Thoracic aorta (tissue), 2 donors: ENCODE results near the gene SF1. TPM values are rescaled to one million over a fixed set of nuclear protein-coding genes. Genes with fewer than 3 reads are reported as not detected.

Experiments
- ATAC-seq: fragments of 150-250 bp; one replicate; pipeline ENCODE4 v1.8.0; 2017; ENCODE audit warnings: low read depth; ENCODE audit not compliant: insufficient number of reproducible peaks, low FRiP score
- DNase-seq: peaks from one replicate; pipeline ENCODE4 v3.0.0-alpha.2; 2020; ENCODE audit warnings: low spot score
- H3K27ac ChIP-seq, 2 donors: fragments of 200-600 bp; sonication (generic); 1 replicate in 1 of 2; 2 replicates in 1 of 2; pipeline ENCODE4 v1.5.1; 2016; ENCODE audit warnings: mild to moderate bottlenecking in 2 of 2, moderate library complexity in 2 of 2
- H3K27me3 ChIP-seq: fragments of 200-600 bp; sonication (generic); replicated peaks from 2 replicates; pipeline ENCODE4 v1.6.0; 2016; ENCODE audit warnings: mild to moderate bottlenecking; ENCODE audit not compliant: insufficient read depth
- H3K36me3 ChIP-seq: fragments of 200-600 bp; sonication (generic); one replicate; pipeline ENCODE4 v1.5.1; 2016
- H3K4me1 ChIP-seq, 2 donors: fragments of 200-600 bp; sonication (generic); 1 replicate in 1 of 2; 2 replicates in 1 of 2; pipeline versions ENCODE4 v1.5.1 to v1.6.0; 2016; ENCODE audit warnings: low read depth in 2 of 2, mild to moderate bottlenecking in 1 of 2; ENCODE audit not compliant: control insufficient read depth in 1 of 2
- H3K4me3 ChIP-seq: fragments of 200-600 bp; sonication (generic); 2 replicates; pipeline ENCODE4 v1.5.1; 2016; ENCODE audit warnings: mild to moderate bottlenecking
- H3K9me3 ChIP-seq: fragments of 200-600 bp; sonication (generic); 2 replicates; pipeline ENCODE4 v1.5.1; 2016
- CTCF ChIP-seq: fragments of 200-600 bp; sonication (generic); IDR thresholded peaks from one replicate; pipeline ENCODE4 v1.5.1; 2019; ENCODE audit warnings: antibody characterized with exemption
- total RNA-seq, 2 donors: library from RNA; depleted of rRNA; stranded (reverse); fragments of >200 nt; gene quantifications; one replicate each; pipeline versions ENCODE4 v1.1.0 to v1.2.3, GENCODE V29; 2016

SF1 gene
- total RNA-seq, 2 donors from 2014 or later: 250 to 512 TPM

GRCh38 chr11:64739871-64740270 is 38.5 kb downstream of the SF1 start:
- Histone ChIP-seq H3K9me3 (no peaks in the 10 kb centered on the region), H3K4me3 (no peak overlapping the region), H3K27me3 (no peaks in the 10 kb centered on the region), H3K36me3 (peaks cover 19% of the 10 kb centered on the region), H3K4me1 (peaks cover 3 to 19% of the 10 kb centered on the region in 2 donors), H3K27ac (no peak overlapping the region)
- ATAC-seq (no peak), DNase-seq (no peak)
- TF ChIP-seq CTCF: no peak

- no peak overlapping the region for H3K27ac ChIP-seq
- no peak for ATAC-seq
These were observed 41.7 kb downstream of the SF1 start for GRCh38 chr11:64736654-64737053.

GRCh38 chr11:64735725-64736259 is 42.5 kb downstream of the SF1 start:
- Histone ChIP-seq H3K4me1 (no peaks in the 10 kb centered on the region), H3K27me3 (no peaks in the 10 kb centered on the region), H3K27ac (no peak overlapping the region), H3K4me3 (no peak overlapping the region), H3K9me3 (no peaks in the 10 kb centered on the region), H3K36me3 (peaks cover 35% of the 10 kb centered on the region)
- DNase-seq: no peak
- ATAC-seq: no peak
- TF ChIP-seq CTCF: no peak

More at GRCh38 chr11:64736654-64737053, 41.7 kb downstream of the SF1 start:
- peaks cover 32% of the 10 kb centered on the region for H3K36me3 ChIP-seq
- H3K27me3 ChIP-seq: no peaks in the 10 kb centered on the region
- no peak overlapping the region for H3K4me3 ChIP-seq
- no peaks in the 10 kb centered on the region for H3K9me3 ChIP-seq
- TF ChIP-seq CTCF: no peak
- DNase-seq: no peak
- peaks cover 0 to 1% of the 10 kb centered on the region in 2 donors for H3K4me1 ChIP-seq

GRCh38 chr11:64734811-64735724 is 43.3 kb downstream of the SF1 start:
- DNase-seq (no peak), ATAC-seq (no peak)
- no peak overlapping the region for H3K27ac ChIP-seq

More at GRCh38 chr11:64734811-64735724, 43.3 kb downstream of the SF1 start:
- Histone ChIP-seq H3K9me3 (no peaks in the 10 kb centered on the region), H3K4me3 (no peak overlapping the region), H3K4me1 (no peaks in the 10 kb centered on the region), H3K27me3 (no peaks in the 10 kb centered on the region), H3K36me3 (peaks cover 35% of the 10 kb centered on the region)
- no peak for TF ChIP-seq CTCF
